LHCN-M2 (cell line): ENCODE data around the gene ARSG. TPM values are rescaled to one million over a fixed set of nuclear protein-coding genes. Genes with fewer than 3 reads are reported as not detected.
"Not testable (repeated sequence)": the region's sequence is repeated elsewhere in the genome, so short reads cannot be mapped to it uniquely, and the experiment has no call there.

Source experiments
- DNase-seq: peaks from one replicate; pipeline ENCODE4 v3.0.0-alpha.2; 2012; ENCODE audit warnings: low read depth
- total RNA-seq: library from RNA; depleted of rRNA; stranded (reverse); fragments of >200 nt; gene quantifications from 2 replicates; pipeline ENCODE4 v1.2.3, GENCODE V29; 2014

The ARSG gene
- total RNA-seq, 1 experiment from 2014 or later, result 3.2 TPM

- no peak for DNase-seq
Measured at GRCh38 chr17:68394608-68395331, 103.5 kb downstream of the ARSG start.

DNA sequence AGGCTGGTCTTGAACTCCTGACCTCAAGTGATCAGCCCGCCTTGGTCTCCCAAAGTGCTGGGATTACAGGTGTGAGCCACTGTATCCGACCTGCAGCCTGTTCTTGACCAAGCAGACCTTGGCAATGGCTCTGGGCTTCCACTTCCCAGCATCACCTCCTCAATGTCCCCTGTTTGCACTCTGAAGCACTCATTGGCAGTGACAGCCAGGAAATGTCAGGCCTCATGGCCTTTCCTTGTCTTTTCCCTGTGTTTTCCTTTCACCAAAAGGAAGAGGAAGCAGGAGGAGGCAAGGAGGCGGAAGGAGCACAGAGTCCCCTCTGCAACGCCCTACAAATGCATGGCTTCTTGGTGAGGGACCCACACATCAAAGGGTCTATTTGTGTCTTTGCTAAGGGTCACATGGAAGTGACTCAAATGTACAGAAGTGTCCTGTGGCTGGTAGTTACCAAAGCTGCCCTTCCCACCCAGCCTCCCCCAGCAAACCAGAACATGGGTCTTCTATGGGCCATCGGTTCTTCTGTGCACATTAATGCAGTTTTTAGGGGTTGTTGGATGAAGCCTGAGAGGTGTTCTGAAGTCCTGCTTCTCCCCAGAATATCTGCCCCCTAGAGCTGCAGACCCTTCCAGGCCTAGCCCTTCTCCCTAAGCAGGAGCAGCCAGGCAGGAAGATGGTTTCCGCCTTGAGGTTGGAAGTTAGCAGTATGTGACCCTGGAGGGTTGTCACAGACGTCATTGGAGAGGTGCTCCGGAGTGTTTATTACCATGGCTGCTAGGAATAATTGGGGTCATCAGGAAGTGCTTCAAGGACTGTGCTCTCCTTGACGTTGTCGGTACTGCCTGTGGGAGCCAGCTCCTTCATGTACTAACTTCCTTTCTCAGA, 105.2 kb downstream of the ARSG start:
- DNase-seq, result no peak

DNA sequence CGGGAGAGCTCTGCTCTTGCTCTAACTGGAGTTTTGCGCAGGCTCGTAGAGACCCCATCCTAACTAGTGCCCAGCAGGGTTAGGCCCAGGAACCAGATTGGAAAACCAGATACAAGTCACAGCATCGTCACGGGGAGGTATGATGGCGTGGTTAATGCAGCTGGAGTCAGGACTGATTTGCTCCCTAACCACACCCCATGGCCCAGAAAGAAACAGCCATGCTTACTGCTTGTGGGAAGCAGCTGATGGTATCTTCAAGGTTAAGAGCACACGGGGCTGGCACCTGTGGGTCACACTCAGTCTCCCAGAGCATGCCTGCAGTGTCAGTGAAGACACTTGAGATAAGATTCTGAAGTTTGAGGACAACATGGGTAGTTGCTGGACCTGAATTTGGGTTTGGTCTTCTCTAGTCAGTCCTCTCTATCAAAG, 105.8 kb downstream of the ARSG start:
- no peak for DNase-seq

DNA sequence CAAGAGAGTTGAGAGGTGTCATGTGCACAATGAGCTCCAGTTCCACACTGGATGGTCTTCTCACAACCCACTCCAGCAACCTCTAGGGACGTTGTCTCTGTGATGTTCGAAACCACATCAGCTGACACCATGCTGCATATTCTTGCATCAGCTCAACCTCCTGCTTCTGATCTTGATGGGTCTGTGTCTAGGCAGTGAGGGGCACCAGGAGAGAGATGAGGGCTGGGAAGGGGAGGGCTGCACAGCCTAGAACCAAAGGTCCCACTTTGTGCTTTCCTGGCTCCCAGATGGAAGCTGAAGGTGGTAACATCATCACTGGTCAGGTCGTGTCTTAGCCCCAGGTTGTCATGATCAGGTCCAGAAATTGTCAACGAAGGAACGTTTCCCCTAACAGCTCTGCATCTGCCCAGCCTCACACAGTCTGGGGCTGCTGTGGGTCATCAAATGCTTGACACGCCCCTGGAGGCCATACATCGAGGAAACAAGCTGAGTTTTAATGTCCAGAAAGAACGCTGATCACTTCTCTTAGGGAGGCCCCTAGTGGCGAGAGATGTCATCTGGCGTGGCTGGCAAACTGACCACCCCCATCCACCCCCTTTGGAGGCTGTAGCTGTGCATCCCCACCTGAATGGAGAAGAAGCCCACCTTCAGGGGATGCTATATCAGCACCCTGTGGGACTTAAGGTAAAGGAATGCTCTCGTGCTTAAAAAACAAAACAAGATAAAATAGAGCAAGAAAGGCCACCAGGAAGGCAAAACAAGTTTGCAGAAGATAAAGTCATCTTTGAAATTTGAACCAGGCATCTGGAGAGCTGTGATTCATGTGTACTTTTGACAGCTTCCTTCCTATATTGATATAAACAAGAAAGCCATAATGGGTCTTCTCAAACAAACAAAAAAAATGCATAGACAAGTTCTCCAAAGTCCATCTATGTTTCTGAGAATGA, 107.7 kb downstream of the ARSG start:
- DNase-seq, result peak; percentile 62

GRCh38 chr17:68399638-68400403, 108.5 kb downstream of the ARSG start:
- peak; percentile 28 for DNase-seq

- no peak for DNase-seq
Measured at GRCh38 chr17:68400404-68400735, 109.1 kb downstream of the ARSG start.

DNA sequence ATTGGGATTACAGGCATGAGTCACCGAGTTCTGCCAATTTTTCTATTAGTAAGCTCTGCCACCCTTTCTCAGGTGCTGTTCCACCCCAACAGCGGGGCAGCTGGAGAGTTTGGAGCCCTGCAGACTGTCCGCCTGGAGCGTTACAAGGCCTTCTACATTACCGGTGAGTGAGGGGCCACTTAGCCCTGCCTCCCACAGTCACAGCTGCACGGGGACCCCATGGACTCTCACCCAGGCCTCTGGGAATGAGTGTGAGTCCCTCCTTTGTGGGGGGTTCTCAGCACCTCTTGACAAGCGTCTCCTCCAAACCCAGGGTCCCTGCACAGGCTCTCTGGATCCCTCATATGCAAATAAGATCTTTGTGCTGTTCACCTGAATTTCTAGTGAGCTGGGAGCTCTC, 110.0 kb downstream of the ARSG start:
- DNase-seq, result no peak

GRCh38 chr17:68403122-68403521, 111.8 kb downstream of the ARSG start:
- DNase-seq, result no peak

DNA sequence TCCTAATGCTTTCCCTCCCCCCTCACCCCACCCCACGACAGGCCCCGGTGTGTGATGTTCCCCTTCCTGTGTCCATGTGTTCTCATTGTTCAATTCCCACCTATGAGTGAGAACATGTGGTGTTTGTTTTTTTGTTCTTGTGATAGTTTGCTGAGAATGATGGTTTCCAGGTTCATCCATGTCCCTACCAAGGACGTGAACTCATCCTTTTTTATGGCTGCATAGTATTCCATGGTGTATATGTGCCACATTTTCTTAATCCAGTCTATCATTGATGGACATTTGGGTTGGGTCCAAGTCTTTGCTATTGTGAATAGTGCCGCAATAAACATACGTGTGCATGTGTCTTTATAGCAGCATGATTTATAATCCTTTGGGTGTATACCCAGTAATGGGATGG, 112.5 kb downstream of the ARSG start:
- DNase-seq, result not testable (repeated sequence)

DNA sequence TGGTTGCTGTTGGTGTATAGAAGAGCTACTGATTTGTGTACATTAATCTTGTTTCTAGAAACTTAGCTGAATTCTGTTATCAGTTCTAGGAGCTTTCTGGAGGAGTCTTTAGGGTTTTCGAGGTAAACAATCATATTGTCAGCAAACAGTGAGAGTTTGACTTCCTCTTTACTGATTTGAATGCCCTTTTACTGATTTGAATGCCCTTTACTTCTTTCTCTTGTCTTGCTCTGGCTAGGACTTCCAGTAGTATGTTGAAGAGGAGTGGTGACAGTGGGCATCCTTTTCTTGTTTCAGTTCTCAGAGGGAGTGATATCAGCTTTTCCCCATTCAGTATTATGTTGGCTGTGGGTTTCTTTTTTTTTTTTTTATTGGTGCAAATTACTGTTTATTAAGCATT, 116.4 kb downstream of the ARSG start:
- not testable (repeated sequence) for DNase-seq

DNA sequence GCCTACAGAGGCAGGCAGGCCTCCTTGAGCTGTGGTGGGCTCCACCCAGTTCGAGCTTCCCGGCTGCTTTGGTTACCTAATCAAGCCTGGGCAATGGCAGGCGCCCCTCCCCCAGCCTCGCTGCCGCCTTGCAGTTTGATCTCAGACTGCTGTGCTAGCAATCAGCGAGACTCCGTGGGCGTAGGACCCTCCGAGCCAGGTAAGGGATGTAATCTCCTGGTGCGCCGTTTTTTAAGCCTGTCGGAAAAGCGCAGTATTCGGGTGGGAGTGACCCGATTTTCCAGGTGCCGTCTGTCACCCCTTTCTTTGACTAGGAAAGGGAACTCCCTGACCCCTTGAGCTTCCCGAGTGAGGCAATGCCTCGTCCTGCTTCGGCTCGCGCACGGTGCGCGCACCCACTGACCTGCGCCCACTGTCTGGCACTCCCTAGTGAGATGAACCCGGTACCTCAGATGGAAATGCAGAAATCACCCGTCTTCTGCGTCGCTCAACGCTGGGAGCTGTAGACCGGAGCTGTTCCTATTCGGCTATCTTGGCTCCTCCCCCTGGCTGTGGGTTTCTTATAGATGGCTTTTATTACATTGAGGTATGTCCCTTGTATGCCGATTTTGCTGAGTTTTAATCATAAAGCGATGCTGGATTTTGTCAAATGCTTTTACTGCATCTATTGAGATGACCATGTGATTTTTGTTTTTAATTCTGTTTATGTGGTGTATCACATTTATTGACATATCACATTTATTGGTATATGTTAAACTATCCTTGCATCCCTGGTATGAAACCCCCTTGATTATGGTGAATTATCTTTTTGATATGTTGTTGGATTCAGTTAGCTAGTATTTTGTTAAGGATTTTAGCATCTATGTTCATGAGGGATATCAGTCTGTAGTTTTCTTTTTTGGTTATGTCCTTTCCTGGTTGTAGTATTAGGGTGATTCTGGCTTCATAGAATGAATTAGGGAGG, 122.6 kb downstream of the ARSG start:
- not testable (repeated sequence) for DNase-seq

DNA sequence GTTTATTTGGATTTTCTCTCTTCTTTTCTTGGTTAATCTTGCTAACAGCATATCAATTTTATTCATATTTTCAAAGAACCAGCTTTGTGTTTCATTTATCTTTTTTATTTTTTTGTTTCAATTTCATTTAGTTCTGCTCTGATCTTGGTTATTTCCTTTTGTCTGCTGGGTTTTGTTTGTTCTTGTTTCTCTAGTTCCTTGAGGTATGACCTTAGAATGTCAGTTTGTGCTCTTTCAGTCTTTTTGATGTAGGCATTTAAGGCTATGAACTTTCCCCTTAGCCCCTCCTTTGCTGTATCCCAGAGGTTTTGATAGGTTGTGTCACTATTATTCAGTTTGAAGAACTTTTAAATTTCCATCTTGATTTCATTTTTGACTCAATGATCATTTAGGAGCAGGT, 123.6 kb downstream of the ARSG start:
- not testable (repeated sequence) for DNase-seq

GRCh38 chr17:68417317-68417716, 126.0 kb downstream of the ARSG start:
- no peak for DNase-seq

DNA sequence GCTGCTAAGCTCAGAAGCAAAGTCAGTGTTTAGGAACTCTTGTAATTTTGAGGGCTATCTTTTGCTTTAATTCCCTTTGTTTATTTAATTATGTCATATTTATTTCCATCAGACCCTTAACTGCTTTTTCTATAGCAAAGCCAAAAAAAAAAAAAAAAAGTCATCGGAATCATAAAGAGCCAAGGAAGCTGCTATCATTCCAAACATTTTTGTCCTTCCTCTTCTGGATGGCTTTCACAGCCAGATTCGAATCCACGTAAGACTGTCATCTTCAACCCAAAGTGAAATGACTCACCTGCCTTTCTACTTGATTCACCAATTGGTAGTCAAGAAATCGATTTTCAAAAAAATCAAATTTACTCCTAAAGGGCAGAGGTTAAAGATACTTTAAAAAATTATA, 127.6 kb downstream of the ARSG start:
- no peak for DNase-seq

- no peak for DNase-seq
Measured at GRCh38 chr17:68420065-68420464, 128.8 kb downstream of the ARSG start.

DNA sequence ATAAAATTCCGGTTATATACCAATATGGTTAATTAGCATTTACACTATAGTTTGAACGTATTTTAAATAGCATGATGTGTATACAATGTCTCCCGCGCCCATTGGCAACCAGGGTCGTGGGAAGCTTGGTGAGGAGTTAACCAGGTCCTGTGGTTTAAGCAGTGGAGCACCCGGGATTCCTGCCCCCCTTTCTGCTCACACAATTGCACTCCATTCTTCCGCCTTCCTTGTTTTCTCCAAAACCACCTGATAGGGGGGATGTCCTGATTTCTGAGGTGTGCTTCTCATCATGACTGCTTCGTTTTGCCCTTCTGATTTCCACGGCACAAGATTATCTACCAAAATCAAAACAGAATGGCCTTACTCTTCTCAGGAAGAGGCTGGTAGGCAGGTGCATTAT, 130.2 kb downstream of the ARSG start:
- DNase-seq, result no peak

GRCh38 chr17:68422821-68423220, 131.5 kb downstream of the ARSG start:
- no peak for DNase-seq

- no peak for DNase-seq
Measured at GRCh38 chr17:68423251-68423650, 132.0 kb downstream of the ARSG start.

GRCh38 chr17:68424203-68424602, 132.9 kb downstream of the ARSG start:
- no peak for DNase-seq

DNA sequence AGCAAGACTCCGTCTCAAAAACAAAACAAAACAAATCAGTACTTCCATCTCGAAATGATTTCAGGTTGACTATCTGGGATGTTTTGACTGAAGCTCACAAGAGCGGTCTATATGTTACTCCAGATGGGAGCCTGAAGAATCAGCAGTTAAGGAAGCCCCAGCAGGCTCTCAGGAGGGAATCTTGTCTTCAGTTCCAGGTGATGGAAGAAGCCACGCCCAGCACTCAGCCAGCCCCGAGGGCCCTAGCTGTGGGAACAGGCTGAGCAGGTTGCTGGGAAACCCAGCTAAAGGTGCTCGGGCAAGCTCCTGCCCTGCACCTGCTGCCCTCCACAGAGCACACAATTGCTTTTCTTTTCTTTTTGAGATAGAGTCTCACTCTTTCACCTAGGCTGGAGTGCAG, 133.6 kb downstream of the ARSG start:
- no peak for DNase-seq
